Osteocyte (in vitro differentiated cells): Measurements from ENCODE around the gene RAPGEF5. TPM values are rescaled to one million over a fixed set of nuclear protein-coding genes. Genes with fewer than 3 reads are reported as not detected.
A peak's percentile ranks its signal among the peaks of the same experiment; 100 is the strongest.

ENCODE experiments used
- DNase-seq: peaks from one replicate; pipeline ENCODE4 v3.0.0; 2021; ENCODE audit warnings: mixed read lengths; ENCODE audit not compliant: unreplicated experiment; ENCODE audit errors: extremely low spot score
- H3K27ac Mint-ChIP-seq: one replicate; pipeline ENCODE4 v1.8.0; 2021; ENCODE audit warnings: mild to moderate bottlenecking, mixed read lengths; ENCODE audit not compliant: unreplicated experiment
- H3K27me3 Mint-ChIP-seq: one replicate; pipeline ENCODE4 v1.8.0; 2021; ENCODE audit warnings: mixed read lengths; ENCODE audit not compliant: unreplicated experiment
- H3K36me3 Mint-ChIP-seq: one replicate; pipeline ENCODE4 v1.8.0; 2021; ENCODE audit warnings: mixed read lengths; ENCODE audit not compliant: unreplicated experiment
- H3K4me1 Mint-ChIP-seq: one replicate; pipeline ENCODE4 v1.8.0; 2021; ENCODE audit warnings: mixed read lengths; ENCODE audit not compliant: unreplicated experiment
- H3K4me3 Mint-ChIP-seq: one replicate; pipeline ENCODE4 v1.8.0; 2021; ENCODE audit warnings: mild to moderate bottlenecking, moderate library complexity, mixed read lengths; ENCODE audit not compliant: unreplicated experiment
- H3K9me3 Mint-ChIP-seq: one replicate; pipeline ENCODE4 v1.8.0; 2021; ENCODE audit warnings: mixed read lengths; ENCODE audit not compliant: unreplicated experiment
- total RNA-seq: library from RNA; stranded (reverse); gene quantifications from 2 replicates; pipeline ENCODE4 v1.2.1, GENCODE V29; 2021
- TF ChIP-seq, protein P1 (sequence below): fragments of 200-600 bp; sonication (generic); IDR thresholded peaks from 2 replicates; pipeline ENCODE4 v1.5.0; 2021; ENCODE audit warnings: antibody characterized with exemption, mild to moderate bottlenecking, moderate library complexity

Gene RAPGEF5
- total RNA-seq, 1 donor from 2014 or later, result 0.27 TPM

DNA sequence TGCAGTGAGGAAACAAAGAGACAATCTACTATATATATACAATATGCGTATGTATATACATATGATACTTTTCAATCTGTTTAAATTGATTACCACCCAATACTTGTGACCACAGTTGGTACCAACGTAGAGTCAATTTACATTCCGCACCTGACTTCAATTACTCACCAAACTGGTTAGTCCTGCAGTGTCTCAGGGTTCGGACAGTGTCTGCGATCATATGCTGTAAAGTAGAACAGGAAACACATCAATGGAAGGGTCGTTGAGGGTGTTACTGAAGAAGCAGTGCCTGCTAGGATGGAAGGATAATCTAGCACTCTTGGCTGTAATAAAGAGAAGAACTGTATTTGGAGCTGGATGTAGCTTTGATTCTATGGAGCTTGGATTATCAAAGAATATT, 231.5 kb downstream of the RAPGEF5 start:
- TF ChIP-seq, protein P1, sequence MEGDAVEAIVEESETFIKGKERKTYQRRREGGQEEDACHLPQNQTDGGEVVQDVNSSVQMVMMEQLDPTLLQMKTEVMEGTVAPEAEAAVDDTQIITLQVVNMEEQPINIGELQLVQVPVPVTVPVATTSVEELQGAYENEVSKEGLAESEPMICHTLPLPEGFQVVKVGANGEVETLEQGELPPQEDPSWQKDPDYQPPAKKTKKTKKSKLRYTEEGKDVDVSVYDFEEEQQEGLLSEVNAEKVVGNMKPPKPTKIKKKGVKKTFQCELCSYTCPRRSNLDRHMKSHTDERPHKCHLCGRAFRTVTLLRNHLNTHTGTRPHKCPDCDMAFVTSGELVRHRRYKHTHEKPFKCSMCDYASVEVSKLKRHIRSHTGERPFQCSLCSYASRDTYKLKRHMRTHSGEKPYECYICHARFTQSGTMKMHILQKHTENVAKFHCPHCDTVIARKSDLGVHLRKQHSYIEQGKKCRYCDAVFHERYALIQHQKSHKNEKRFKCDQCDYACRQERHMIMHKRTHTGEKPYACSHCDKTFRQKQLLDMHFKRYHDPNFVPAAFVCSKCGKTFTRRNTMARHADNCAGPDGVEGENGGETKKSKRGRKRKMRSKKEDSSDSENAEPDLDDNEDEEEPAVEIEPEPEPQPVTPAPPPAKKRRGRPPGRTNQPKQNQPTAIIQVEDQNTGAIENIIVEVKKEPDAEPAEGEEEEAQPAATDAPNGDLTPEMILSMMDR, result no peak
- Mint-ChIP-seq H3K27ac (no peak overlapping the region), H3K9me3 (no peaks in the 10 kb centered on the region), H3K36me3 (no peaks in the 10 kb centered on the region), H3K4me1 (peaks cover 7% of the 10 kb centered on the region), H3K4me3 (no peak overlapping the region), H3K27me3 (peaks cover 23% of the 10 kb centered on the region)
- DNase-seq, result no peak

DNA sequence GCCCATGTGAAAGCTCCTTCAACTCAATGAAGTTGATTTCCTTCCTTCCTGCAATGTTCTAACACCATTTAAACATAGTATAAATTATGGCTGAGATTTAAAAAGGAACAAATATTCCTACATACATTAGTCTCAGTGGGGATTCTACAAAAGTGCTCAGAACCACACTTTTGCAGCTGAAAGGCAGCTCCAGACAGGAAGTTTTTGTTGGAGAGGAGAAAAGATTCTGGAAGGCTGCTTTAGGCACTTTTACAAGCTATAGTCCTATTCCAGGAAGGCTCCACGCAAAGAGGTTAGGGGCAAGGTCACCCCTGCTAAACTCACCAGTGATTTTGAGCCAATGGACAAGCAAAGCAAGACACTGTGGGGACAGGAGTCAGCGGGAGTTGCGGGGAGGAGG, 232.0 kb downstream of the RAPGEF5 start:
- no peak for DNase-seq
- H3K36me3 Mint-ChIP-seq, result no peaks in the 10 kb centered on the region
- TF ChIP-seq, protein P1, result no peak
- no peak overlapping the region for H3K4me3 Mint-ChIP-seq
- peaks cover 7% of the 10 kb centered on the region for H3K4me1 Mint-ChIP-seq
- H3K27me3 Mint-ChIP-seq, result peaks cover 23% of the 10 kb centered on the region
- no peaks in the 10 kb centered on the region for H3K9me3 Mint-ChIP-seq
- H3K27ac Mint-ChIP-seq, result peak overlapping the region; percentile 55

DNA sequence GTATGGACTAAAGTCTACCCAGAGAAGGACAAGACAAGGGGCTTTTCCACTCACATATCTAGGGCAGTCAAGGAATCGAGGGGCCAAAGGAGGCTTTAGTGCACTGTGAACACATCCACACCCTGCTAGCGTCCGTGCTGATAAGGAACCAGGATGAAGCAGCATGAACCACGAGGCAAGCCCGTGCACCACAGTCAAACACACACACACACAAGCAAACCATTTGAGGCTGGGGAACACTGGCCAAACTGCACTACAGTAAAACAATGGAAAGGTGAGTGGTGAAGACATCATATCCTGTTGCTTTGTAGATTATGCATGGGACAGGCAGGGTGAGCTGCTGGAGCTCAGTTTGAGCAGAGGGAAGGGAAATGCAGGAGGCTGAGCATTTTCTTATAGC, 233.8 kb downstream of the RAPGEF5 start:
- Mint-ChIP-seq H3K27ac (no peak overlapping the region), H3K9me3 (no peaks in the 10 kb centered on the region), H3K4me1 (peaks cover 7% of the 10 kb centered on the region), H3K36me3 (no peaks in the 10 kb centered on the region), H3K27me3 (peaks cover 23% of the 10 kb centered on the region), H3K4me3 (no peak overlapping the region)
- DNase-seq, result peak; percentile 46
- TF ChIP-seq, protein P1, result no peak

DNA sequence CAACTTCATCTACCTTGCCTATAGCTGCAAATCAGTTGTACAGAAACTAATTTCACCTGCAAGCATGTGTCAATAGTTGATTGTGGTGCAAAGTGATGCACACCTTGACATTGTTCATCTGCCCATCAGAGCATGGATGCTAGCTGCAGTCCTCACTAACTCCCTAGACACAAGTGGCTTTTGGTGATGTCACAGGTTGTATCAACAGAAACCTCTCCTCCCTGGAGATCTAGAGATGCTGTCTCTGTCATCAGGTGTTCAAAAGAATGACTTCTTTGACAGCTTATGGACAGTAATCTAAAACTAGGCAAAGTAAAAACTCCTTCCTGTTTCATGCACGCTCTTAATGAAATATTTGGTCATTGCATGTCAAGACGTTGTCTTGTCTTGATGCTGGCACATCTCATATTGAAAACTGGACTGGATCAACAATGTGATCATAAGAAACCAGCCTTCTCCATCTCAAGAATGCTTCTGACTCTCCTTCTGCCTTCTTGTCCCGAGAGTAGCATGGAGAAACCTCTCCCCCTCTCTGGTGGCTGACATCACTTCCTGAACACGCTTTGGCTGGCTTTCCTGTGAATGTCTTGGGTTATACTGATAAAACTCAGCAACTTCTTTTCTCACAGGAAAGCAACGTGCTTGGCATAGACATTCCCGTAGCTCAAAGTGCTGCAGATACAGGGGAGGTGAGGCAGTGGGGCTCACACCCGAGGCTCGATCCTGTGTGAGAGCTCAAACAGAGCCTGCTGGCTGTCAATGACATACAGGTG, 235.1 kb downstream of the RAPGEF5 start:
- Mint-ChIP-seq H3K4me1 (peaks cover 7% of the 10 kb centered on the region), H3K27me3 (peaks cover 20% of the 10 kb centered on the region), H3K4me3 (no peak overlapping the region), H3K36me3 (no peaks in the 10 kb centered on the region), H3K27ac (no peak overlapping the region), H3K9me3 (no peaks in the 10 kb centered on the region)
- TF ChIP-seq, protein P1, result no peak
- peak; percentile 34 for DNase-seq

DNA sequence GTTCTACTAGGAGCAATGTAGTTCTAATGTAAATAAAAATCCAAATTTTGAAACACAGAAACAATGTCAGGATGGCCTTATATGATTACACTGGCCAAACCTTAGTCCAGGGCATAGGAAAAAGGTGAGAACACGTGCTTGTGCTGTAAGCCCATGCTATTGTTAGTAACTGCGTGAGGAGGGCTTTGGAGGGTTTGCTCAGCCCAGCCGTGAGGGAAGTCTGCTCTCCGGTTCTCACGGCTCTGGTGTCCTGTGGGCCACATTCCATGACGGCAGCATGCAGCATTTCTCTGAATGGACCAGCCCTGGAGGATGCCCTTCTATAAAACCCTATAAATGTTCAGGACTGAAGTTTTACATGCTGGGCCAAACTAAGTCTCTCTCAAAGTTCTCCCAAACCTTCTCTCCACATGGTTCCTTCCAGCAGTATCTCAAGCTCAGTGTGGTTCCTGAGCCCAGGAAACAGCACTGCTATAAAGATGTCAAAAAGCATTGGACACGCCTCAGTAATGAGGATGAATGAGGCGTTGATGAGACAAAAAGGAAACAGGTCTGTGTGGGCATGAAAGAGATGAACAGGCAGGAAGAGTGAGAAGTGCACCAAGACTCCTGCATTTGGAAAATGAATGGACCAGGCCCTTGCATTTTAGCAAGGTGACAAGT, 236.4 kb downstream of the RAPGEF5 start:
- TF ChIP-seq, protein P1, result no peak
- Mint-ChIP-seq H3K4me3 (no peak overlapping the region), H3K36me3 (no peaks in the 10 kb centered on the region), H3K9me3 (no peaks in the 10 kb centered on the region), H3K27ac (no peak overlapping the region), H3K4me1 (peaks cover 7% of the 10 kb centered on the region), H3K27me3 (peaks cover 20% of the 10 kb centered on the region)
- DNase-seq, result no peak
